Measurements from ENCODE around the gene MYLK.

DNA sequence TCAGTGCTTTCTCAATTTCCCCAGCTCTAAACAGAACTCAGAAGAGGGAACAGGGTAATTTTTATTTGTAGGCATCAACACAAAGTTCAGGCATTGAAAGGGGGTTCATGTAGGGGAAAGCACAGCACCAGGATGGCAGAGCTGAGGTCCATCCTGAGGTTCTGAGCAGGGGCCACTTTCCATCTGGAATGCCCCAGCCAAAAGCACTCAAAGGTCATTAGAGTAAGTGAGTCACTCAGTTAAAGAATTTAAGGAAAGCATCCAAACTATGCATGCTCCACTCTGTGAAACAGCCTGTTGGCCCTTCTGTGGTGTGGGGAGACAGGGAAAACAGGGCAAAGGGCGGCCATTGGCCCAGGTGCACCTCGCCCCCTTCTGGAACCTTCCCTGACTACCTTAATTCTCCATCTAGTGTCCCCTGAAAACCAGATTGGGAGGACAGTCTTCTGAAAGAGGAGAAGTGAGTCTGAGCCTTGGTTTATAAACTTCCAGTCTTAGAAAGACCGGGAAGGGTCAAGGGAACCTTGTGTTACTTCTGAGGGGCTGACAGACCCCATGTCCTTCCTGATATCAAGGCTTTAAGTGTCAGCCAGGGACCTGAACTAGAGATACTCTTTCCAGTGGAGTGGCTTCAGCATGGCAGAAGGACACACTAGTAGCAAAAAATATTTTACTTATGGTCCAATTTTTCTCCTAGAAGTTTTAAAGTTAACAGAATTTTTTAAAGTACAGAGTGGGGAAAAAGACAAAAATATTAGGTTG lies 133.3 kb downstream of the MYLK start:
- no peak for TF ChIP-seq POLR2AphosphoS5 (IDR thresholded peaks at IDR 0.05; ENCODE audit: low read depth, low read length)
- TF ChIP-seq, protein P1, sequence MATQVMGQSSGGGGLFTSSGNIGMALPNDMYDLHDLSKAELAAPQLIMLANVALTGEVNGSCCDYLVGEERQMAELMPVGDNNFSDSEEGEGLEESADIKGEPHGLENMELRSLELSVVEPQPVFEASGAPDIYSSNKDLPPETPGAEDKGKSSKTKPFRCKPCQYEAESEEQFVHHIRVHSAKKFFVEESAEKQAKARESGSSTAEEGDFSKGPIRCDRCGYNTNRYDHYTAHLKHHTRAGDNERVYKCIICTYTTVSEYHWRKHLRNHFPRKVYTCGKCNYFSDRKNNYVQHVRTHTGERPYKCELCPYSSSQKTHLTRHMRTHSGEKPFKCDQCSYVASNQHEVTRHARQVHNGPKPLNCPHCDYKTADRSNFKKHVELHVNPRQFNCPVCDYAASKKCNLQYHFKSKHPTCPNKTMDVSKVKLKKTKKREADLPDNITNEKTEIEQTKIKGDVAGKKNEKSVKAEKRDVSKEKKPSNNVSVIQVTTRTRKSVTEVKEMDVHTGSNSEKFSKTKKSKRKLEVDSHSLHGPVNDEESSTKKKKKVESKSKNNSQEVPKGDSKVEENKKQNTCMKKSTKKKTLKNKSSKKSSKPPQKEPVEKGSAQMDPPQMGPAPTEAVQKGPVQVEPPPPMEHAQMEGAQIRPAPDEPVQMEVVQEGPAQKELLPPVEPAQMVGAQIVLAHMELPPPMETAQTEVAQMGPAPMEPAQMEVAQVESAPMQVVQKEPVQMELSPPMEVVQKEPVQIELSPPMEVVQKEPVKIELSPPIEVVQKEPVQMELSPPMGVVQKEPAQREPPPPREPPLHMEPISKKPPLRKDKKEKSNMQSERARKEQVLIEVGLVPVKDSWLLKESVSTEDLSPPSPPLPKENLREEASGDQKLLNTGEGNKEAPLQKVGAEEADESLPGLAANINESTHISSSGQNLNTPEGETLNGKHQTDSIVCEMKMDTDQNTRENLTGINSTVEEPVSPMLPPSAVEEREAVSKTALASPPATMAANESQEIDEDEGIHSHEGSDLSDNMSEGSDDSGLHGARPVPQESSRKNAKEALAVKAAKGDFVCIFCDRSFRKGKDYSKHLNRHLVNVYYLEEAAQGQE (IDR thresholded peaks at IDR 0.05; ENCODE audit: insufficient read depth in 1 of 2, low read depth in 2 of 2, low read length in 2 of 2): no peak
- no peak for TF ChIP-seq SIN3A (IDR thresholded peaks at IDR 0.05; ENCODE audit: borderline replicate concordance, insufficient read depth, low read length)
- TF ChIP-seq TAF1 (IDR thresholded peaks at IDR 0.05; ENCODE audit: borderline replicate concordance, insufficient read depth, low read length): no peak

Measured in PFSK-1 (cell line).